Kidney epithelial cell (primary cell): ENCODE results near the gene FOXK1. TPM values are rescaled to one million over a fixed set of nuclear protein-coding genes. Genes with fewer than 3 reads are reported as not detected.

ENCODE experiments used
- DNase-seq: peaks from one replicate; pipeline ENCODE4 v3.0.0-alpha.2; 2010; ENCODE audit warnings: low read depth
- H3K27me3 ChIP-seq: 2 replicates; pipeline ENCODE4 v1.6.0; 2011; ENCODE audit warnings: low read length; ENCODE audit not compliant: control insufficient read depth, insufficient read depth
- H3K36me3 ChIP-seq: 2 replicates; pipeline ENCODE4 v1.5.1; 2011; ENCODE audit warnings: low read length; ENCODE audit not compliant: control insufficient read depth, insufficient read depth
- H3K4me3 ChIP-seq: 2 replicates; pipeline ENCODE4 v1.5.1; 2011; ENCODE audit warnings: low read depth, mild to moderate bottlenecking, control low read depth, low read length
- total RNA-seq: library from RNA; depleted of rRNA; stranded (reverse); fragments of >200 nt; gene quantifications from 2 replicates; pipeline ENCODE4 v1.2.3, GENCODE V29; 2015
- TF ChIP-seq, protein P1 (sequence below): IDR thresholded peaks from 2 replicates; pipeline ENCODE4 v1.5.1; 2011; ENCODE audit warnings: mild to moderate bottlenecking, moderate library complexity, low read length, control low read depth, inconsistent platforms; ENCODE audit not compliant: insufficient read depth, poor library complexity, severe bottlenecking

Gene FOXK1
- total RNA-seq, 1 donor from 2014 or later = 48.2 TPM

- TF ChIP-seq, protein P1, sequence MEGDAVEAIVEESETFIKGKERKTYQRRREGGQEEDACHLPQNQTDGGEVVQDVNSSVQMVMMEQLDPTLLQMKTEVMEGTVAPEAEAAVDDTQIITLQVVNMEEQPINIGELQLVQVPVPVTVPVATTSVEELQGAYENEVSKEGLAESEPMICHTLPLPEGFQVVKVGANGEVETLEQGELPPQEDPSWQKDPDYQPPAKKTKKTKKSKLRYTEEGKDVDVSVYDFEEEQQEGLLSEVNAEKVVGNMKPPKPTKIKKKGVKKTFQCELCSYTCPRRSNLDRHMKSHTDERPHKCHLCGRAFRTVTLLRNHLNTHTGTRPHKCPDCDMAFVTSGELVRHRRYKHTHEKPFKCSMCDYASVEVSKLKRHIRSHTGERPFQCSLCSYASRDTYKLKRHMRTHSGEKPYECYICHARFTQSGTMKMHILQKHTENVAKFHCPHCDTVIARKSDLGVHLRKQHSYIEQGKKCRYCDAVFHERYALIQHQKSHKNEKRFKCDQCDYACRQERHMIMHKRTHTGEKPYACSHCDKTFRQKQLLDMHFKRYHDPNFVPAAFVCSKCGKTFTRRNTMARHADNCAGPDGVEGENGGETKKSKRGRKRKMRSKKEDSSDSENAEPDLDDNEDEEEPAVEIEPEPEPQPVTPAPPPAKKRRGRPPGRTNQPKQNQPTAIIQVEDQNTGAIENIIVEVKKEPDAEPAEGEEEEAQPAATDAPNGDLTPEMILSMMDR = no peak
- no peaks in the 10 kb centered on the region for H3K36me3 ChIP-seq
- H3K27me3 ChIP-seq = peaks cover 62% of the 10 kb centered on the region
- H3K4me3 ChIP-seq = no peak overlapping the region
- no peak for DNase-seq
Measured at GRCh38 chr7:4820405-4820966, 138.4 kb downstream of the FOXK1 start.

Other genes with a start within 250 kb of the FOXK1 start
- 71.2 and 85.6 TPM in 2 replicates for gene AP5Z1, start 93.3 kb downstream of the FOXK1 start, total RNA-seq
- 0.13 and 0.14 TPM in 2 replicates for gene PAPOLB, start 179.7 kb downstream of the FOXK1 start, total RNA-seq
- 2.3 and 3.5 TPM in 2 replicates for gene RADIL, start 201.4 kb downstream of the FOXK1 start, total RNA-seq